ENCODE results near the gene PLXDC1.

GRCh38 chr17:39130205-39130604 lies 21.2 kb downstream of the PLXDC1 start:
- TF ChIP-seq POLR2AphosphoS5 (IDR thresholded peaks at IDR 0.05; ENCODE audit: low read depth, low read length) (no peak), CTCF (IDR thresholded peaks at IDR 0.05) (no peak), REST (IDR thresholded peaks at IDR 0.05; ENCODE audit: insufficient read depth in 1 of 2, low read depth in 2 of 2, low read length in 1 of 2) (no peak), SIN3A (IDR thresholded peaks at IDR 0.05; ENCODE audit: borderline replicate concordance, insufficient read depth, low read depth, low read length) (no peak)

Data from Panc1 (cell line).